DOHH2 (cell line): ENCODE results near the gene CDCA3.

Experiments used
- CTCF ChIP-seq: fragments of 200-600 bp; sonication (generic); IDR thresholded peaks from one replicate; pipeline ENCODE4 v1.5.1; 2014; ENCODE audit warnings: antibody characterized with exemption, mild to moderate bottlenecking, low read depth, low read length; ENCODE audit not compliant: poor library complexity, severe bottlenecking
- EZH2phosphoT487 ChIP-seq: fragments of 200-600 bp; sonication (generic); IDR thresholded peaks from 2 replicates; pipeline ENCODE4 v1.6.1; 2017; ENCODE audit warnings: borderline replicate concordance, mild to moderate bottlenecking, antibody characterized with exemption, low read length, moderate library complexity, mixed read lengths

- TF ChIP-seq CTCF (no peak), EZH2phosphoT487 (no peak)
Measured at GRCh38 chr12:6834873-6835272, 16.2 kb downstream of the CDCA3 start.
